Measurements from ENCODE around the gene PAMR1. TPM values are rescaled to one million over a fixed set of nuclear protein-coding genes. Genes with fewer than 3 reads are reported as not detected.

Gene PAMR1
- total and polyA plus RNA-seq, 10 of the 15 experiments (the other 5 are each of a cell fraction or from before 2014, with no cell fraction given): 0.04 TPM; not detected in 9

DNA sequence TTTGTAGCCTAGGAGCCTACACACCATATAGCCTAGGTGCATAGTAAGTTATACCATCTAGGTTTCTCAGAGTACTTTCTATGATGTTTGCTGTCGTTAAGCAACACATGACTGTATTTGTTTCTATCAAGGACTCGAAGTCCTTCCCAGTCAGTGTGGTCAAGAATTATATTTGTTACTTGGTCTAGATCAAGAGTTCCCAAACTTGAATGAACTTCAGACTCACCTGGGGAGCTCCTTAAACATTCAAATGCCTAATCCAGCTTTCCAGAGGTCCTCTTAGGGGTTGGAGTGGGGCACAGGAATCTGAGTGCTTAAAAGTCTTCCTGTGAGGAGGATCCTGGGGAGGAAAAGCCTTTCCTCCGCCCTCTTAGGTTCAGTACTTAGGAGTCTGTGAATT lies 41.5 kb upstream of the PAMR1 start:
- RAD21 ChIA-PET (ENCODE audit: unreplicated experiment): no interaction called here
- intact Hi-C loops (cut with micrococcal nuclease; ENCODE audit: unreplicated experiment): no loop called here
- in situ Hi-C loops (cut with MboI): no loop called here
- H3K36me3 ChIP-seq (ENCODE audit: control insufficient read depth in 2 of 2, insufficient read depth in 2 of 2, low read length in 1 of 2): no peaks in the 10 kb centered on the region
- no peak for ATAC-seq
- no peak for DNase-seq (ENCODE audit: low read depth, low spot score)
- no peaks in the 10 kb centered on the region; a peak in 2 of 4 replicates for H3K27me3 ChIP-seq (replicated peaks in 1 of 2; ENCODE audit: control insufficient read depth in 2 of 2, insufficient read depth in 2 of 2, low read length in 1 of 2)
- 14% methylated on average over 3 of the region's 3 CpGs for WGBS (ENCODE audit: insufficient coverage, insufficient replicate concordance, low lambda C conversion rate, missing lambda C conversion rate)
- POLR2A ChIA-PET: no interaction called here
- H2AFZ ChIP-seq (ENCODE audit: control insufficient read depth, low read depth, low read length): no peak overlapping the region
- no peak overlapping the region for H3K27ac ChIP-seq (ENCODE audit: control insufficient read depth, insufficient read depth)
- CTCF ChIA-PET: no interaction called here
- H3K4me1 ChIP-seq (ENCODE audit: control insufficient read depth, insufficient read depth, low read length): no peaks in the 10 kb centered on the region
- H3K4me3 ChIP-seq: no peak overlapping the region
- no peak overlapping the region for H3K9ac ChIP-seq (ENCODE audit: control insufficient read depth, insufficient read depth, low read length)
- no peak overlapping the region for H3K4me2 ChIP-seq (ENCODE audit: control insufficient read depth, insufficient read depth)
- no peak for TF ChIP-seq SMC3 (IDR thresholded peaks at IDR 0.05; ENCODE audit: borderline replicate concordance, low read length)
- TF ChIP-seq NFXL1 (IDR thresholded peaks at IDR 0.05; ENCODE audit: borderline replicate concordance): no peak
- no peak for TF ChIP-seq HCFC1 (IDR thresholded peaks at IDR 0.05; ENCODE audit: low read length)
- TF ChIP-seq CEBPB (IDR thresholded peaks at IDR 0.05; ENCODE audit: borderline replicate concordance in 1 of 2, low read depth in 2 of 2, low read length in 2 of 2): no peak
- TF ChIP-seq SREBF1 (IDR thresholded peaks at IDR 0.05; ENCODE audit: low read length): no peak
- TF ChIP-seq SMAD1 (IDR thresholded peaks at IDR 0.05; ENCODE audit: low read depth, partially characterized antibody): no peak
- no peaks in the 10 kb centered on the region; the same call in 2 of the 3 replicates for H3K9me3 ChIP-seq (replicated peaks; ENCODE audit: control insufficient read depth, insufficient read depth, low read length)
- BruUV-seq (replicated peaks): no TSS peak
- SMC1A ChIA-PET (ENCODE audit: uncharacterized antibody, unreplicated experiment): no interaction called here
- H4K20me1 ChIP-seq (ENCODE audit: control insufficient read depth, insufficient read depth): no peaks in the 10 kb centered on the region
- FAIRE-seq: no peak
- H3K79me2 ChIP-seq (ENCODE audit: control insufficient read depth, insufficient read depth, low read length): no peaks in the 10 kb centered on the region

DNA sequence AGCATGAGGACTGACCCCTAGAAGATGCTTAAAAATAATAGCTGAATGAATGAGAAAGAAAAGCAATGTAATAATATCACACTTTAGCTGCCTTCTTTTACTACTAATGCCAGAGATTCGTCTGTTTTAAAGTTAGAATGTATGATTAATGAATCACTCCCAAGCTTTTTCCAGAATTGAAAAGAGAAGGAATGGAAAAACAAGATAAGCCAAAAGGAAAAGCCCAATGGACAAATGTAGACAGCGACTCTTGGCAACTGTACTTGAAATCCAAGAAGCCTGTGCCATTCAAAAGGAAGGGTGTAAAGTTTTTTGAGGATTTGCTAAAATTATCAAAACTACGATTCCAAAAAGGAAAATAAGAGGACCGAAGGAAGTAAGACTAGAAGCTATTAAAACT lies 40.8 kb upstream of the PAMR1 start:
- CTCF ChIA-PET: interaction anchor here (0.9 kb wide), 1 partner anchor 256 kb away, joined by 3 read pairs; no protein-coding TSS in a partner anchor
- Histone ChIP-seq H2AFZ (ENCODE audit: control insufficient read depth, low read depth, low read length) (no peak overlapping the region), H3K4me1 (ENCODE audit: control insufficient read depth, insufficient read depth, low read length) (no peaks in the 10 kb centered on the region), H3K27me3 (replicated peaks in 1 of 2; ENCODE audit: control insufficient read depth in 2 of 2, insufficient read depth in 2 of 2, low read length in 1 of 2) (no peaks in the 10 kb centered on the region; a peak in 2 of 4 replicates), H3K36me3 (ENCODE audit: control insufficient read depth in 2 of 2, insufficient read depth in 2 of 2, low read length in 1 of 2) (no peaks in the 10 kb centered on the region), H3K79me2 (ENCODE audit: control insufficient read depth, insufficient read depth, low read length) (no peaks in the 10 kb centered on the region), H3K9me3 (replicated peaks; ENCODE audit: control insufficient read depth, insufficient read depth, low read length) (no peaks in the 10 kb centered on the region; the same call in 2 of the 3 replicates), H3K4me2 (ENCODE audit: control insufficient read depth, insufficient read depth) (no peak overlapping the region), H3K9ac (ENCODE audit: control insufficient read depth, insufficient read depth, low read length) (no peak overlapping the region), H3K27ac (ENCODE audit: control insufficient read depth, insufficient read depth) (no peak overlapping the region), H3K4me3 (no peak overlapping the region), H4K20me1 (ENCODE audit: control insufficient read depth, insufficient read depth) (no peaks in the 10 kb centered on the region)
- BruUV-seq (replicated peaks): no TSS peak
- in situ Hi-C loops (cut with MboI) (no loop called here), intact Hi-C loops (cut with micrococcal nuclease; ENCODE audit: unreplicated experiment) (no loop called here)
- FAIRE-seq (no peak), ATAC-seq (no peak), DNase-seq (ENCODE audit: low read depth, low spot score) (no peak)
- 7% methylated on average over 4 of the region's 4 CpGs for WGBS (ENCODE audit: insufficient coverage, insufficient replicate concordance, low lambda C conversion rate, missing lambda C conversion rate)
- SMC1A ChIA-PET (ENCODE audit: uncharacterized antibody, unreplicated experiment): interaction anchor here (0.9 kb wide), 1 partner anchor 256 kb away, joined by 3 read pairs; no protein-coding TSS in a partner anchor
- RAD21 ChIA-PET (ENCODE audit: unreplicated experiment): no interaction called here
- POLR2A ChIA-PET: no interaction called here
- no peak for TF ChIP-seq HCFC1 (IDR thresholded peaks at IDR 0.05; ENCODE audit: low read length)
- TF ChIP-seq CBFB (IDR thresholded peaks at IDR 0.05; ENCODE audit: low read depth): no peak
- TF ChIP-seq, protein P1, sequence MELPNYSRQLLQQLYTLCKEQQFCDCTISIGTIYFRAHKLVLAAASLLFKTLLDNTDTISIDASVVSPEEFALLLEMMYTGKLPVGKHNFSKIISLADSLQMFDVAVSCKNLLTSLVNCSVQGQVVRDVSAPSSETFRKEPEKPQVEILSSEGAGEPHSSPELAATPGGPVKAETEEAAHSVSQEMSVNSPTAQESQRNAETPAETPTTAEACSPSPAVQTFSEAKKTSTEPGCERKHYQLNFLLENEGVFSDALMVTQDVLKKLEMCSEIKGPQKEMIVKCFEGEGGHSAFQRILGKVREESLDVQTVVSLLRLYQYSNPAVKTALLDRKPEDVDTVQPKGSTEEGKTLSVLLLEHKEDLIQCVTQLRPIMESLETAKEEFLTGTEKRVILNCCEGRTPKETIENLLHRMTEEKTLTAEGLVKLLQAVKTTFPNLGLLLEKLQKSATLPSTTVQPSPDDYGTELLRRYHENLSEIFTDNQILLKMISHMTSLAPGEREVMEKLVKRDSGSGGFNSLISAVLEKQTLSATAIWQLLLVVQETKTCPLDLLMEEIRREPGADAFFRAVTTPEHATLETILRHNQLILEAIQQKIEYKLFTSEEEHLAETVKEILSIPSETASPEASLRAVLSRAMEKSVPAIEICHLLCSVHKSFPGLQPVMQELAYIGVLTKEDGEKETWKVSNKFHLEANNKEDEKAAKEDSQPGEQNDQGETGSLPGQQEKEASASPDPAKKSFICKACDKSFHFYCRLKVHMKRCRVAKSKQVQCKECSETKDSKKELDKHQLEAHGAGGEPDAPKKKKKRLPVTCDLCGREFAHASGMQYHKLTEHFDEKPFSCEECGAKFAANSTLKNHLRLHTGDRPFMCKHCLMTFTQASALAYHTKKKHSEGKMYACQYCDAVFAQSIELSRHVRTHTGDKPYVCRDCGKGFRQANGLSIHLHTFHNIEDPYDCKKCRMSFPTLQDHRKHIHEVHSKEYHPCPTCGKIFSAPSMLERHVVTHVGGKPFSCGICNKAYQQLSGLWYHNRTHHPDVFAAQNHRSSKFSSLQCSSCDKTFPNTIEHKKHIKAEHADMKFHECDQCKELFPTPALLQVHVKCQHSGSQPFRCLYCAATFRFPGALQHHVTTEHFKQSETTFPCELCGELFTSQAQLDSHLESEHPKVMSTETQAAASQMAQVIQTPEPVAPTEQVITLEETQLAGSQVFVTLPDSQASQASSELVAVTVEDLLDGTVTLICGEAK (IDR thresholded peaks at IDR 0.05; ENCODE audit: borderline replicate concordance): no peak
- TF ChIP-seq TCF12 (IDR thresholded peaks at IDR 0.05; ENCODE audit: low read depth, low read length): no peak
- TF ChIP-seq, protein P2, sequence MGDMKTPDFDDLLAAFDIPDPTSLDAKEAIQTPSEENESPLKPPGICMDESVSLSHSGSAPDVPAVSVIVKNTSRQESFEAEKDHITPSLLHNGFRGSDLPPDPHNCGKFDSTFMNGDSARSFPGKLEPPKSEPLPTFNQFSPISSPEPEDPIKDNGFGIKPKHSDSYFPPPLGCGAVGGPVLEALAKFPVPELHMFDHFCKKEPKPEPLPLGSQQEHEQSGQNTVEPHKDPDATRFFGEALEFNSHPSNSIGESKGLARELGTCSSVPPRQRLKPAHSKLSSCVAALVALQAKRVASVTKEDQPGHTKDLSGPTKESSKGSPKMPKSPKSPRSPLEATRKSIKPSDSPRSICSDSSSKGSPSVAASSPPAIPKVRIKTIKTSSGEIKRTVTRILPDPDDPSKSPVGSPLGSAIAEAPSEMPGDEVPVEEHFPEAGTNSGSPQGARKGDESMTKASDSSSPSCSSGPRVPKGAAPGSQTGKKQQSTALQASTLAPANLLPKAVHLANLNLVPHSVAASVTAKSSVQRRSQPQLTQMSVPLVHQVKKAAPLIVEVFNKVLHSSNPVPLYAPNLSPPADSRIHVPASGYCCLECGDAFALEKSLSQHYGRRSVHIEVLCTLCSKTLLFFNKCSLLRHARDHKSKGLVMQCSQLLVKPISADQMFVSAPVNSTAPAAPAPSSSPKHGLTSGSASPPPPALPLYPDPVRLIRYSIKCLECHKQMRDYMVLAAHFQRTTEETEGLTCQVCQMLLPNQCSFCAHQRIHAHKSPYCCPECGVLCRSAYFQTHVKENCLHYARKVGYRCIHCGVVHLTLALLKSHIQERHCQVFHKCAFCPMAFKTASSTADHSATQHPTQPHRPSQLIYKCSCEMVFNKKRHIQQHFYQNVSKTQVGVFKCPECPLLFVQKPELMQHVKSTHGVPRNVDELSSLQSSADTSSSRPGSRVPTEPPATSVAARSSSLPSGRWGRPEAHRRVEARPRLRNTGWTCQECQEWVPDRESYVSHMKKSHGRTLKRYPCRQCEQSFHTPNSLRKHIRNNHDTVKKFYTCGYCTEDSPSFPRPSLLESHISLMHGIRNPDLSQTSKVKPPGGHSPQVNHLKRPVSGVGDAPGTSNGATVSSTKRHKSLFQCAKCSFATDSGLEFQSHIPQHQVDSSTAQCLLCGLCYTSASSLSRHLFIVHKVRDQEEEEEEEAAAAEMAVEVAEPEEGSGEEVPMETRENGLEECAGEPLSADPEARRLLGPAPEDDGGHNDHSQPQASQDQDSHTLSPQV (IDR thresholded peaks at IDR 0.05): no peak
